Fibroblast of lung (primary cell): ENCODE measurements around the gene RNASEH2A. TPM values are rescaled to one million over a fixed set of nuclear protein-coding genes. Genes with fewer than 3 reads are reported as not detected.

ENCODE experiments used
- DNase-seq, 2 donors: peaks; one replicate each; pipeline versions ENCODE4 v3.0.0 to v3.0.0-alpha.2; 2010; ENCODE audit warnings: low read depth in 2 of 2
- H2AFZ ChIP-seq: 2 replicates; pipeline ENCODE4 v1.5.1; 2012; ENCODE audit warnings: low read length, control low read depth, inconsistent platforms
- H3K27ac ChIP-seq: 2 replicates; pipeline ENCODE4 v1.5.1; 2011; ENCODE audit warnings: low read length, control low read depth; ENCODE audit not compliant: insufficient read depth
- H3K27me3 ChIP-seq: 2 replicates; pipeline ENCODE4 v1.5.1; 2011; ENCODE audit warnings: mild to moderate bottlenecking, low read length; ENCODE audit not compliant: control insufficient read depth, insufficient read depth
- H3K36me3 ChIP-seq: 2 replicates; pipeline ENCODE4 v1.5.1; 2011; ENCODE audit warnings: low read length; ENCODE audit not compliant: control insufficient read depth, insufficient read depth
- H3K4me1 ChIP-seq: 2 replicates; pipeline ENCODE4 v1.5.1; 2011; ENCODE audit warnings: low read length; ENCODE audit not compliant: control insufficient read depth, insufficient read depth; ENCODE audit errors: extremely low read depth
- H3K4me2 ChIP-seq: 2 replicates; pipeline ENCODE4 v1.5.1; 2011; ENCODE audit warnings: low read length, control low read depth; ENCODE audit not compliant: insufficient read depth; ENCODE audit errors: extremely low read depth
- H3K4me3 ChIP-seq, 4 experiments: fragments of 200-600 bp in 1 of 4; sonication (generic) in 1 of 4; replicated peaks in 1 of 4; 2 replicates each; pipeline ENCODE4 v1.5.1; 2011 to 2016; ENCODE audit warnings: low read length in 4 of 4, low read depth in 3 of 4, mild to moderate bottlenecking in 3 of 4, control low read depth in 2 of 4, inconsistent platforms in 1 of 4, mixed read lengths in 1 of 4; ENCODE audit not compliant: insufficient read depth in 1 of 4; ENCODE audit errors: control extremely low read depth in 1 of 4
- H3K79me2 ChIP-seq: 2 replicates; pipeline ENCODE4 v1.5.1; 2012; ENCODE audit warnings: mild to moderate bottlenecking, low read length, inconsistent platforms; ENCODE audit not compliant: control insufficient read depth, insufficient read depth
- H3K9ac ChIP-seq: 2 replicates; pipeline ENCODE4 v1.5.1; 2011; ENCODE audit warnings: mild to moderate bottlenecking, low read length, control low read depth; ENCODE audit not compliant: insufficient read depth
- H3K9me3 ChIP-seq: 2 replicates; pipeline ENCODE4 v1.5.1; 2012; ENCODE audit warnings: low read depth, low read length; ENCODE audit not compliant: control insufficient read depth, insufficient read depth
- H4K20me1 ChIP-seq: 2 replicates; pipeline ENCODE4 v1.5.1; 2011; ENCODE audit warnings: low read length; ENCODE audit not compliant: control insufficient read depth, insufficient read depth; ENCODE audit errors: extremely low read depth
- CTCF ChIP-seq, 2 donors: IDR thresholded peaks in 1 of 2; conservative IDR thresholded peaks in 1 of 2; 1 replicate in 1 of 2; 2 replicates in 1 of 2; pipeline ENCODE4 v1.5.1; 2011 to 2012; ENCODE audit warnings: low read length in 2 of 2, control low read depth in 1 of 2, inconsistent platforms in 1 of 2, low read depth in 1 of 2, mild to moderate bottlenecking in 1 of 2
- EZH2 ChIP-seq: IDR thresholded peaks from 2 replicates; pipeline ENCODE4 v1.5.1; 2012; ENCODE audit warnings: low read length, control low read depth, mild to moderate bottlenecking; ENCODE audit errors: missing control alignments
- polyA minus RNA-seq: library from RNA; depleted of rRNA, polyadenylated mRNA; stranded (reverse); fragments of >200 nt; gene quantifications from 2 replicates; pipeline ENCODE4 v1.2.3, GENCODE V29; 2011; ENCODE audit warnings: low replicate concordance
- polyA plus RNA-seq, 2 donors: library from polyadenylated mRNA; depleted of rRNA in 1 of 2; stranded (reverse) in 1 of 2; unstranded in 1 of 2; fragments of >200 nt; gene quantifications; 2 replicates each; pipeline ENCODE4 v1.2.1, GENCODE V29; 2011 to 2012; ENCODE audit warnings: missing spikeins in 1 of 2
- total RNA-seq: library from RNA; depleted of rRNA; stranded (reverse); fragments of >200 nt; gene quantifications from 2 replicates; pipeline ENCODE4 v1.2.1, GENCODE V29; 2014

The RNASEH2A gene
- 3.1 and 8.9 TPM in 2 replicates for total RNA-seq
- 14.3 and 51.3 TPM in 2 replicates for polyA plus RNA-seq
- 9.5 and 31.1 TPM in 2 replicates for polyA plus RNA-seq (2012)
- 3.1 and 26.3 TPM in 2 replicates for polyA minus RNA-seq

- Histone ChIP-seq H3K79me2 (peaks cover 7% of the 10 kb centered on the region), H3K27ac (peak within 1 kb of the TSS; percentile 57), H3K4me2 (peak within 1 kb of the TSS; percentile 100), H2AFZ (peak within 1 kb of the TSS; percentile 94), H3K4me3 (peak within 1 kb of the TSS; percentile 68 to 76 (median 70)), H3K27me3 (no peaks in the 10 kb centered on the region), H3K9ac (peak within 1 kb of the TSS; percentile 60), H4K20me1 (no peaks in the 10 kb centered on the region), H3K36me3 (peaks cover 1% of the 10 kb centered on the region), H3K4me1 (peaks cover 10% of the 10 kb centered on the region), H3K9me3 (no peaks in the 10 kb centered on the region)
- no peak for TF ChIP-seq EZH2
- TF ChIP-seq CTCF (conservative IDR thresholded peaks at IDR 0.05 in 1 of 2, IDR thresholded peaks at IDR 0.05 in 1 of 2; ENCODE audit: low read depth in 1 of 2, low read length in 2 of 2), result no peak
- peak; percentile 88 to 89 for DNase-seq
Observed at GRCh38 chr19:12806242-12807081, at the start of gene RNASEH2A. Gene RNASEH2A (plus strand): TSS chr19:12806584. CDS start chr19:12806674, 90 bp downstream.

DNA sequence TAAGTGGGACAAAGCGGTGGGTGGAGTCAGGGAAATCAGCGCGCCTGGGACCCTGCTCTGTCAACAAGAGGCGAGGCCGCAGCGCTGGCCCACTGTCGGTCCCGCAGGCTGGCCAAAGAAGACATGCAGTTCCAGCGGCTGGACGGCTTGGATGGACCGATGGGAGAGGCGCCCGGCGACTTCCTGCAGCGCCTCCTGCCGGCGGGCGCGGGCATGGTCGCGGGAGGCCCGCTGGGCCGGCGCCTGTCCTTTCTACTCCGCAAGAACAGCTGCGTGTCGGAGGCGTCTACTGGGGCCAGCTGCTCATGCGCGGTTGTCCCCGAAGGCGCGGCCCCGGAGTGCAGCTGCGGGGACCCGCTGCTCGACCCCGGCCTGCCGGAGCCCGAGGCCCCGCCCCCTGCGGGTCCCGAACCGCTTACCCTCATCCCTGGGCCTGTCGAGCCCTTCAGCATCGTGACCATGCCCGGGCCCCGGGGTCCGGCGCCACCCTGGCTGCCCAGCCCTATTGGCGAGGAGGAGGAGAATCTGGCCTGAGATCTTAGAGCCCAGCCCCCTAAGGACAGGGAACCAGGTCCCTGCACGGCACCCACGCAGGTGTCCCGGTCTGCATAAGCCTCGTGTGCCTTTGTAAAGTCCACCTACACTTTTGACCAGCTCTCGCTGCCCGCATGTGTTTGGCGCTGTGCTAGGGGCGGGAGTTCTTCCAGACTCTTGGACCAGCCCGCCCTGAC lies 48.7 kb upstream of the RNASEH2A start:
- peak overlapping the region in 3 of 4 experiments; percentile 24 to 56 (median 40) for H3K4me3 ChIP-seq
- TF ChIP-seq CTCF (conservative IDR thresholded peaks at IDR 0.05 in 1 of 2, IDR thresholded peaks at IDR 0.05 in 1 of 2; ENCODE audit: low read depth in 1 of 2, low read length in 2 of 2) (peak; percentile 65 to 80), EZH2 (no peak)
- no peak overlapping the region for H3K9ac ChIP-seq
- H3K27me3 ChIP-seq, result peaks cover 3% of the 10 kb centered on the region
- peak; percentile 63 to 70 for DNase-seq
- no peaks in the 10 kb centered on the region for H3K9me3 ChIP-seq
- no peaks in the 10 kb centered on the region for H3K4me1 ChIP-seq
- H2AFZ ChIP-seq, result peak overlapping the region; percentile 17
- H3K27ac ChIP-seq, result no peak overlapping the region
- no peaks in the 10 kb centered on the region for H4K20me1 ChIP-seq
- no peaks in the 10 kb centered on the region for H3K79me2 ChIP-seq
- no peaks in the 10 kb centered on the region for H3K36me3 ChIP-seq
- H3K4me2 ChIP-seq, result peak overlapping the region; percentile 48

- H3K4me3 ChIP-seq, result no peak overlapping the region
- no peak overlapping the region for H3K9ac ChIP-seq
- no peaks in the 10 kb centered on the region for H3K9me3 ChIP-seq
- TF ChIP-seq CTCF (conservative IDR thresholded peaks at IDR 0.05 in 1 of 2, IDR thresholded peaks at IDR 0.05 in 1 of 2; ENCODE audit: low read depth in 1 of 2, low read length in 2 of 2) (no peak), EZH2 (no peak)
- DNase-seq, result no peak
- no peaks in the 10 kb centered on the region for H3K79me2 ChIP-seq
- H3K27me3 ChIP-seq, result no peaks in the 10 kb centered on the region
- H4K20me1 ChIP-seq, result no peaks in the 10 kb centered on the region
- H3K27ac ChIP-seq, result no peak overlapping the region
- no peaks in the 10 kb centered on the region for H3K4me1 ChIP-seq
- H3K36me3 ChIP-seq, result peaks cover 2% of the 10 kb centered on the region
- H3K4me2 ChIP-seq, result no peak overlapping the region
- H2AFZ ChIP-seq, result no peak overlapping the region
Observed at GRCh38 chr19:12759686-12760085, 46.7 kb upstream of the RNASEH2A start.
